Measurements from ENCODE around the gene CERS5. TPM values are rescaled to one million over a fixed set of nuclear protein-coding genes. Genes with fewer than 3 reads are reported as not detected.

CERS5 gene
- total RNA-seq, 1 donor from 2014 or later = 33.2 TPM

- H3K27ac ChIP-seq = no peak overlapping the region
- no peaks in the 10 kb centered on the region for H3K9me3 ChIP-seq
- intact Hi-C loops (cut with DNase I) = no loop called here
- no peaks in the 10 kb centered on the region for H3K27me3 ChIP-seq
- H3K4me1 ChIP-seq = peaks cover 5% of the 10 kb centered on the region
- H3K4me3 ChIP-seq = no peak overlapping the region
- ATAC-seq = no peak
- DNase-seq = no peak
- peaks cover 83% of the 10 kb centered on the region for H3K36me3 ChIP-seq
- no peak for TF ChIP-seq CTCF (IDR thresholded peaks at IDR 0.05)
These were observed 77.4 kb downstream of the CERS5 start for GRCh38 chr12:50089730-50090129.

- no peaks in the 10 kb centered on the region for H3K9me3 ChIP-seq
- H3K27ac ChIP-seq = no peak overlapping the region
- H3K36me3 ChIP-seq = peaks cover 73% of the 10 kb centered on the region
- intact Hi-C loops (cut with DNase I) = no loop called here
- peak; percentile 79 for TF ChIP-seq CTCF (IDR thresholded peaks at IDR 0.05)
- no peak overlapping the region for H3K4me3 ChIP-seq
- H3K27me3 ChIP-seq = no peaks in the 10 kb centered on the region
- no peak for DNase-seq
- H3K4me1 ChIP-seq = peaks cover 8% of the 10 kb centered on the region
- peak; percentile 55 for ATAC-seq
These were observed 78.4 kb downstream of the CERS5 start for GRCh38 chr12:50088577-50089335.

- ATAC-seq = no peak
- intact Hi-C loops (cut with DNase I) = no loop called here
These were observed 79.2 kb downstream of the CERS5 start for GRCh38 chr12:50087995-50088394.

GRCh38 chr12:50087151-50087550 is 80.0 kb downstream of the CERS5 start:
- Histone ChIP-seq H3K36me3 (peaks cover 57% of the 10 kb centered on the region), H3K27ac (no peak overlapping the region), H3K9me3 (no peaks in the 10 kb centered on the region), H3K4me3 (no peak overlapping the region), H3K27me3 (no peaks in the 10 kb centered on the region), H3K4me1 (peaks cover 8% of the 10 kb centered on the region)
- ATAC-seq (no peak), DNase-seq (no peak)
- TF ChIP-seq CTCF (IDR thresholded peaks at IDR 0.05) = no peak
- intact Hi-C loops (cut with DNase I) = no loop called here

More at GRCh38 chr12:50087995-50088394, 79.2 kb downstream of the CERS5 start:
- no peaks in the 10 kb centered on the region for H3K27me3 ChIP-seq
- no peak for DNase-seq
- no peak overlapping the region for H3K4me3 ChIP-seq
- TF ChIP-seq CTCF (IDR thresholded peaks at IDR 0.05) = no peak
- H3K27ac ChIP-seq = no peak overlapping the region
- H3K4me1 ChIP-seq = peaks cover 8% of the 10 kb centered on the region
- peaks cover 66% of the 10 kb centered on the region for H3K36me3 ChIP-seq
- H3K9me3 ChIP-seq = no peaks in the 10 kb centered on the region

GRCh38 chr12:50086148-50086547 is 81.0 kb downstream of the CERS5 start:
- intact Hi-C loops (cut with DNase I) = no loop called here
- TF ChIP-seq CTCF (IDR thresholded peaks at IDR 0.05) = no peak
- Histone ChIP-seq H3K27me3 (no peaks in the 10 kb centered on the region), H3K36me3 (peaks cover 47% of the 10 kb centered on the region), H3K27ac (peak overlapping the region; percentile 90), H3K4me1 (peaks cover 8% of the 10 kb centered on the region), H3K9me3 (no peaks in the 10 kb centered on the region), H3K4me3 (peak overlapping the region; percentile 61)
- ATAC-seq (no peak), DNase-seq (no peak)
